OCI-LY7 (cell line): ENCODE data around the gene ZNF132.

ENCODE experiments used
- CTCF ChIP-seq: fragments of 200-600 bp; sonication (generic); conservative IDR thresholded peaks from 2 replicates; pipeline ENCODE4 v1.5.1; 2014; ENCODE audit warnings: mild to moderate bottlenecking, antibody characterized with exemption, low read length, moderate library complexity, mixed read lengths
- EZH2phosphoT487 ChIP-seq: fragments of 200-600 bp; sonication (generic); IDR thresholded peaks from 2 replicates; pipeline ENCODE4 v1.6.1; 2018; ENCODE audit warnings: low read depth, borderline replicate concordance, mild to moderate bottlenecking, mixed run types, antibody characterized with exemption, low read length, moderate library complexity, mixed read lengths

DNA sequence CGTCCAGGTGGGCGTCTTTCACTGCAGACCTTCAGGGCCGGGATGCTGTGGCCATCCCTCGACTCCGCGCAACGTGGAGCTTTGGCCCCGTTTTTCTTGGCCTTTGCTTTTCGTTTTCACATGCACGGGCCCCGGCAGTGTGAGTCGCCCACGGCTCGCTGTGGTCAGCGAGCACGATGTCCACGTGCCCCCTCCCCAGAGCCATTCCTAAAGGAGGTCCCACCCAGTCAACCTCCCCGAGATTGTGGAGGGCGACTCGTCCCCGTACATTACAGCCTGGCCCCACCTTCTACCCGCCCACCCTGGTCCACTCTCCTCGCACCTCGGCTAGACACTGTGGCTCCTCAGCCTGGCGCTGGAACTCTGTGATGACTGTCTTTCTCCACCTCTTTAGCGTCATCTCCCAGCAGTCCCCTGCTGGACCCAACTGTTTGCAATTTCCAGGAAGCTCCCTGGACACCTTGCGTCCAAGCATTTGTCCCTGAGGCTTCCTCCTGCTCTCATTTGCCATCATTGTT is 36.6 kb upstream of the ZNF132 start:
- no peak for TF ChIP-seq CTCF
- TF ChIP-seq EZH2phosphoT487, result no peak
